ENCODE results near the gene PHYH. TPM values are rescaled to one million over a fixed set of nuclear protein-coding genes. Genes with fewer than 3 reads are reported as not detected.

Gene PHYH
- total RNA-seq, 2 experiments from 2014 or later: 9.8 to 12.0 TPM

Other genes starting within 250 kb of the PHYH start
- gene OPTN, start 199.9 kb downstream of the PHYH start, total RNA-seq: 100 to 1,000 TPM; 128 to 130 TPM
- gene MCM10, start 138.5 kb downstream of the PHYH start, total RNA-seq: 10 to 100 TPM; 57.4 to 65.4 TPM
- not detected for gene UCMA, start 65.7 kb downstream of the PHYH start, total RNA-seq
- gene SEPHS1, start 48.2 kb upstream of the PHYH start, total RNA-seq: 10 to 100 TPM; 74.4 to 74.9 TPM
- not detected for gene BEND7, start 228.9 kb upstream of the PHYH start, total RNA-seq

All from activated CD4-positive, alpha-beta T cell treated with anti-CD3 and anti-CD28 coated beads, Interleukin-2, amount 10 ng/mL, durations not matched to agents 7 days and 5 days (primary cell).